Mesenchymal stem cell (in vitro differentiated cells and primary cell): ENCODE data around the gene TUBA1A.
A peak's percentile ranks its signal among the peaks of the same experiment; 100 is the strongest.

Experiments used
- DNase-seq: peaks from one replicate; pipeline ENCODE4 v3.0.0-alpha.2; 2013
- H2AFZ ChIP-seq: one replicate; pipeline ENCODE4 v1.6.1; 2013; ENCODE audit warnings: low read depth, mild to moderate bottlenecking, control low read depth, inconsistent platforms, low read length, moderate library complexity
- H2AK5ac ChIP-seq: 2 replicates; pipeline ENCODE4 v1.6.1; 2013; ENCODE audit warnings: low read length, moderate library complexity, mild to moderate bottlenecking, inconsistent platforms; ENCODE audit not compliant: severe bottlenecking
- H2BK120ac ChIP-seq: one replicate; pipeline ENCODE4 v1.6.1; 2013; ENCODE audit warnings: low read depth, mild to moderate bottlenecking, inconsistent platforms, low read length, moderate library complexity
- H2BK12ac ChIP-seq, 2 experiments: one replicate each; pipeline ENCODE4 v1.6.1; 2013; ENCODE audit warnings: inconsistent platforms in 2 of 2, low read length in 2 of 2, mild to moderate bottlenecking in 2 of 2, moderate library complexity in 2 of 2, control low read depth in 1 of 2
- H2BK15ac ChIP-seq: one replicate; pipeline ENCODE4 v1.6.1; 2013; ENCODE audit warnings: mild to moderate bottlenecking, low read depth, inconsistent platforms; ENCODE audit not compliant: poor library complexity, severe bottlenecking
- H2BK5ac ChIP-seq: 2 replicates; pipeline ENCODE4 v1.6.1; 2013; ENCODE audit warnings: low read depth, mild to moderate bottlenecking, low read length, control low read depth, inconsistent platforms; ENCODE audit not compliant: poor library complexity, severe bottlenecking
- H3K14ac ChIP-seq, 2 experiments: one replicate each; pipeline ENCODE4 v1.6.1; 2013; ENCODE audit warnings: inconsistent platforms in 2 of 2, low read length in 2 of 2, control low read depth in 1 of 2, mild to moderate bottlenecking in 1 of 2, moderate library complexity in 1 of 2
- H3K18ac ChIP-seq, 2 experiments: one replicate each; pipeline ENCODE4 v1.6.1; 2013; ENCODE audit warnings: inconsistent platforms in 2 of 2, low read length in 2 of 2, control low read depth in 1 of 2, low read depth in 1 of 2, mild to moderate bottlenecking in 1 of 2
- H3K23ac ChIP-seq, 2 experiments: one replicate each; pipeline ENCODE4 v1.6.1; 2013; ENCODE audit warnings: inconsistent platforms in 2 of 2, low read length in 2 of 2, mild to moderate bottlenecking in 2 of 2, moderate library complexity in 2 of 2, control low read depth in 1 of 2
- H3K27ac ChIP-seq: 2 replicates; pipeline ENCODE4 v1.5.1; 2013; ENCODE audit warnings: mild to moderate bottlenecking, moderate library complexity, low read length, control low read depth, inconsistent platforms; ENCODE audit not compliant: poor library complexity, severe bottlenecking
- H3K27me3 ChIP-seq, 2 experiments: 2 replicates each; pipeline versions ENCODE4 v1.6.1 to v1.7.0; 2013; ENCODE audit warnings: low read length in 2 of 2, mild to moderate bottlenecking in 2 of 2, moderate library complexity in 2 of 2, control low read depth in 1 of 2, inconsistent platforms in 1 of 2; ENCODE audit not compliant: control insufficient read depth in 1 of 2, insufficient read depth in 1 of 2
- H3K36me3 ChIP-seq, 2 experiments: 2 replicates each; pipeline versions ENCODE4 v1.6.1 to v1.7.0; 2013; ENCODE audit warnings: low read length in 2 of 2, control low read depth in 1 of 2, inconsistent platforms in 1 of 2, low read depth in 1 of 2, mild to moderate bottlenecking in 1 of 2; ENCODE audit not compliant: insufficient read depth in 2 of 2, control insufficient read depth in 1 of 2
- H3K4ac ChIP-seq, 2 experiments: one replicate each; pipeline ENCODE4 v1.6.1; 2013; ENCODE audit warnings: inconsistent platforms in 2 of 2, low read length in 2 of 2, mild to moderate bottlenecking in 2 of 2, moderate library complexity in 2 of 2, control low read depth in 1 of 2, low read depth in 1 of 2
- H3K4me1 ChIP-seq: 2 replicates; pipeline ENCODE4 v1.6.1; 2013; ENCODE audit warnings: low read depth, low read length, control low read depth; ENCODE audit not compliant: control insufficient read depth, insufficient read depth
- H3K4me2 ChIP-seq: 2 replicates; pipeline ENCODE4 v1.6.1; 2013; ENCODE audit warnings: low read length, mild to moderate bottlenecking, inconsistent platforms; ENCODE audit not compliant: poor library complexity, severe bottlenecking
- H3K4me3 ChIP-seq, 2 experiments: 2 replicates each; pipeline versions ENCODE4 v1.5.1 to v1.7.0; 2013; ENCODE audit warnings: low read length in 2 of 2, mild to moderate bottlenecking in 2 of 2, control low read depth in 1 of 2, low read depth in 1 of 2; ENCODE audit not compliant: insufficient read depth in 1 of 2
- H3K79me1 ChIP-seq: replicated peaks from 2 replicates; pipeline ENCODE4 v1.6.1; 2013; ENCODE audit warnings: mild to moderate bottlenecking, control low read depth, low read length, inconsistent platforms; ENCODE audit not compliant: poor library complexity, severe bottlenecking
- H3K9ac ChIP-seq: 2 replicates; pipeline ENCODE4 v1.7.0; 2013; ENCODE audit warnings: mild to moderate bottlenecking, low read length, moderate library complexity
- H3K9me3 ChIP-seq: 2 replicates; pipeline ENCODE4 v1.7.0; 2013; ENCODE audit warnings: mild to moderate bottlenecking, low read length; ENCODE audit not compliant: control insufficient read depth
- H4K8ac ChIP-seq: one replicate; pipeline ENCODE4 v1.6.1; 2013; ENCODE audit warnings: inconsistent platforms, mild to moderate bottlenecking, low read length, moderate library complexity
- H4K91ac ChIP-seq: one replicate; pipeline ENCODE4 v1.6.1; 2013; ENCODE audit warnings: mild to moderate bottlenecking, low read length, inconsistent platforms
- WGBS: methylation state at CpG from one replicate; pipeline ENCODE4 v1.1.7; 2013; ENCODE audit warnings: mixed read lengths; 5-methylcytosine and 5-hydroxymethylcytosine counted together

TUBA1A gene

GRCh38 chr12:49160399-49160798 lies 28.5 kb downstream of the TUBA1A start:
- Histone ChIP-seq H3K23ac (no peak overlapping the region), H2BK12ac (no peak overlapping the region), H3K18ac (no peak overlapping the region), H2BK120ac (no peak overlapping the region), H2BK5ac (no peak overlapping the region), H3K9ac (no peak overlapping the region), H3K4me1 (no peaks in the 10 kb centered on the region), H3K79me1 (no peaks in the 10 kb centered on the region), H2AFZ (peak overlapping the region; percentile 53), H3K4me2 (no peak overlapping the region), H3K14ac (no peak overlapping the region), H2BK15ac (no peak overlapping the region), H3K9me3 (no peaks in the 10 kb centered on the region), H4K91ac (no peak overlapping the region), H3K36me3 (no peaks in the 10 kb centered on the region), H3K4ac (no peak overlapping the region), H3K27ac (no peak overlapping the region), H4K8ac (peak overlapping the region; percentile 28), H3K4me3 (no peak overlapping the region), H2AK5ac (no peak overlapping the region), H3K27me3 (no peaks in the 10 kb centered on the region)
- WGBS: 81% methylated on average over 2 of the region's 2 CpGs
- DNase-seq: no peak

DNA sequence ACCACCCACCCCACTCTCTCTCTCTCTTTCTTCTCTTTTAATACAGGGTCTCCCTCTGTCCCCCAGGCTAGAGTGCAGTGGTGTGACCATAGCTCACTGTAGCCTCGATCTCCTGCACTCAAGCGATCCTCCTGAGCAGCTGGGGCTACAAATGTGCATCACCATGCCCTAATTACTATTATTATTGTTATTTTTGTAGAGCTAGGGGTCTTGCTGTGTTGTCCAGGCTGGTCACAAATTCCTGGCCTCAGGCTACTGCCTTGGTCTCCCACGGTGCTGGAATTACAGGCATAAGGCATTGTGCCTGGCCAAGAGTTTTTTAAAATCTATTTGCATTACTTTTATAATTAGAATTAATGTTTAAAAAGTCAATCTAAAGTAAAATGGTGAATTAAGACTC lies 34.7 kb downstream of the TUBA1A start:
- no peak overlapping the region for H2AK5ac ChIP-seq
- no peak overlapping the region for H3K9ac ChIP-seq
- H3K4ac ChIP-seq: no peak overlapping the region
- H3K9me3 ChIP-seq: no peaks in the 10 kb centered on the region
- no peak overlapping the region for H2BK5ac ChIP-seq
- no peaks in the 10 kb centered on the region for H3K27me3 ChIP-seq
- H3K27ac ChIP-seq: no peak overlapping the region
- no peak overlapping the region for H4K91ac ChIP-seq
- H3K4me3 ChIP-seq: no peak overlapping the region
- WGBS: no CpG with 5 or more reads among the region's 3 CpGs
- no peak overlapping the region for H3K23ac ChIP-seq
- no peak overlapping the region for H2AFZ ChIP-seq
- DNase-seq: no peak
- H3K18ac ChIP-seq: no peak overlapping the region
- H2BK12ac ChIP-seq: no peak overlapping the region
- no peaks in the 10 kb centered on the region for H3K36me3 ChIP-seq
- H2BK120ac ChIP-seq: no peak overlapping the region
- no peaks in the 10 kb centered on the region for H3K79me1 ChIP-seq
- no peaks in the 10 kb centered on the region for H3K4me1 ChIP-seq
- H3K4me2 ChIP-seq: no peak overlapping the region
- no peak overlapping the region for H2BK15ac ChIP-seq
- H3K14ac ChIP-seq: no peak overlapping the region
- no peak overlapping the region for H4K8ac ChIP-seq

DNA sequence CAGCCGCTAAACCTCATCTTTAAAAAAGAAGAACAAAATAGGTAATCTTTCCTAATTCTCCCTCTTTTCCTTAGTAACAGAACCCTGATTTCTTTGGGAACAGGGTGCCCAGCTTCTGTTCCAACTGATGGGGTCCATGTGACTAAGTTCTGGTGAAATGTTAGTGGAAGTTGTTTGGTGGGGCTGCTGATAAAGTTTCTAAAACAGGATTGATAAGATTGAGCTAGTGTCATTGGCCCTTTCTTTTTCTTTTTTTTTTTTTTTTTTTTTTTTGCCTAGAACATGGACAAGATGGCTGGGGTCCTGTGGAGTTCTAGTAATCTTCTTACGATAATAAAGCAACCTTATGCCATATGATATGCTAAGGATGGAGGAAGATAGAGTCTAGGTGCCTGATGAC lies 41.5 kb downstream of the TUBA1A start:
- H2BK120ac ChIP-seq: no peak overlapping the region
- H3K4me3 ChIP-seq: no peak overlapping the region
- H2BK15ac ChIP-seq: no peak overlapping the region

GRCh38 chr12:49146406-49146805 lies 42.5 kb downstream of the TUBA1A start:
- H3K4ac ChIP-seq: no peak overlapping the region
- H3K4me3 ChIP-seq: no peak overlapping the region
- H2AK5ac ChIP-seq: no peak overlapping the region
- no peak overlapping the region for H3K9ac ChIP-seq
- WGBS: 95% methylated on average over 1 of the region's 1 CpG
- H2AFZ ChIP-seq: no peak overlapping the region
- no peak overlapping the region for H2BK120ac ChIP-seq
- no peak overlapping the region for H2BK5ac ChIP-seq
- H3K36me3 ChIP-seq: no peaks in the 10 kb centered on the region
- H3K27ac ChIP-seq: no peak overlapping the region
- H4K91ac ChIP-seq: no peak overlapping the region
- no peak overlapping the region for H3K14ac ChIP-seq
- no peak overlapping the region for H4K8ac ChIP-seq
- no peak overlapping the region for H3K18ac ChIP-seq
- H3K4me1 ChIP-seq: no peaks in the 10 kb centered on the region
- no peak overlapping the region for H3K4me2 ChIP-seq
- peaks cover 1% of the 10 kb centered on the region for H3K79me1 ChIP-seq
- H2BK12ac ChIP-seq: no peak overlapping the region
- no peaks in the 10 kb centered on the region for H3K9me3 ChIP-seq
- no peak for DNase-seq
- H3K23ac ChIP-seq: no peak overlapping the region
- H2BK15ac ChIP-seq: no peak overlapping the region
- no peaks in the 10 kb centered on the region for H3K27me3 ChIP-seq

More for the DNA sequence above, 41.5 kb downstream of the TUBA1A start:
- Histone ChIP-seq H3K36me3 (no peaks in the 10 kb centered on the region), H2AK5ac (no peak overlapping the region), H4K91ac (no peak overlapping the region), H2BK5ac (no peak overlapping the region), H3K79me1 (peaks cover 1% of the 10 kb centered on the region), H4K8ac (no peak overlapping the region), H3K23ac (no peak overlapping the region), H2BK12ac (no peak overlapping the region), H3K27me3 (no peaks in the 10 kb centered on the region), H3K9me3 (no peaks in the 10 kb centered on the region), H2AFZ (no peak overlapping the region), H3K9ac (no peak overlapping the region), H3K18ac (no peak overlapping the region), H3K4me1 (no peaks in the 10 kb centered on the region), H3K14ac (no peak overlapping the region), H3K4ac (no peak overlapping the region), H3K27ac (no peak overlapping the region), H3K4me2 (no peak overlapping the region)
- 100% methylated on average over 2 of the region's 2 CpGs for WGBS
- DNase-seq: no peak
